NCI-H446 (cell line): ENCODE results near the gene TAF7L.

Experiments used
- DNase-seq, 2 experiments: peaks; one replicate each; lab custom pipeline; 2025; lab: John Stamatoyannopoulos, UW

The TAF7L gene

DNA sequence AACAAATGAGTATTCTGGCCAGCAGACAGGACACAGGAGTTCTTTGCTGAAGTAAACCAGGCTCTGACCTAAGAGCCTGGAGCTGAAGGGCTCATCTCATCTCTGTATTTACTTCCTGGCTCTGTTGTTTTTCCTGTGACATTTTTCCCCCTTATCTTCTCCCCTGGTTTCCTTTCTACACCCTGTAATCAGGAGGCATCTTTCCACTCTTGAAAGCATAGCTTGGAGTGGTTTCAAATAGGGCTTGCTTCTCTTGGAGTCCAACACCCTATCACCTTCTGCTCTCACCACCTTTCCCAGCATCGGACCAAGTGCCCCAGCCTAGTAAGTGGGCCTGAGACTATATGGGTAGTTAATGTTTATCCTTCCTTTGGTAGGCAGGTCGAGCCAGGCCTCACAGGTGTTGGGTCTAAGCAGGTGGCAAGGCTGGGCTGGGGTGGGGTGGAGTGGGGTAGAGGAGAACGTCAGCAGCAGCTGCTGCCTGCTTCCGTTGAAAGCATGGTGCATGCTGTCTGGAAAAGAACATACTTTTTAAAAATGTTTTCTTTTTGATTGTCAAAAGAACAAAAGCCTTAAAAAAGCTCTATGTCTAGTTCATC lies 70.4 kb downstream of the TAF7L start:
- DNase-seq, result no peak

DNA sequence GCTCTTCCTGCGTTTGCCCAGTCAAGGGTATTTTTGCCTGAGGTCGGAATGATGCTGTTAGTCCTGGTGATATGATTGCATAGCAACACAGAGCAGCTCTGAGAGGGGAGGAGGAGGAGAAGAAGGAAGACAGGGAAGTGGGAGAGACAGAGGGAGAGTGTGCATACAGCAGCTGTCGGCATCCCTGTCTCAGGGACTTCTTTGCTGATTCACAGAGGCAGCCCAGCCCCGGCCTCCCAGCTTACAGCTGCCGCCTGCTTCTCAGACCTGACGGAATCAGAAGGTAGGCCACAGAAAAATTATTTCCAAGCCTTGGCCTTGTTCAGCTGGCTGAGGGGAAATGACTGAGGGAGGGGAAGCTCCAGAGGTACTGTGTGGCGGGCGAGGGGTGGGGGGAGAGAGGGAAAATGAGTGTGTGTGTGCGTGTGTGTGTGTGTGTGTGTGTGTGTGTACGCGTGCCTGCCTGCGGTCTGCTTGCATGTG lies 71.2 kb downstream of the TAF7L start:
- DNase-seq, result no peak

DNA sequence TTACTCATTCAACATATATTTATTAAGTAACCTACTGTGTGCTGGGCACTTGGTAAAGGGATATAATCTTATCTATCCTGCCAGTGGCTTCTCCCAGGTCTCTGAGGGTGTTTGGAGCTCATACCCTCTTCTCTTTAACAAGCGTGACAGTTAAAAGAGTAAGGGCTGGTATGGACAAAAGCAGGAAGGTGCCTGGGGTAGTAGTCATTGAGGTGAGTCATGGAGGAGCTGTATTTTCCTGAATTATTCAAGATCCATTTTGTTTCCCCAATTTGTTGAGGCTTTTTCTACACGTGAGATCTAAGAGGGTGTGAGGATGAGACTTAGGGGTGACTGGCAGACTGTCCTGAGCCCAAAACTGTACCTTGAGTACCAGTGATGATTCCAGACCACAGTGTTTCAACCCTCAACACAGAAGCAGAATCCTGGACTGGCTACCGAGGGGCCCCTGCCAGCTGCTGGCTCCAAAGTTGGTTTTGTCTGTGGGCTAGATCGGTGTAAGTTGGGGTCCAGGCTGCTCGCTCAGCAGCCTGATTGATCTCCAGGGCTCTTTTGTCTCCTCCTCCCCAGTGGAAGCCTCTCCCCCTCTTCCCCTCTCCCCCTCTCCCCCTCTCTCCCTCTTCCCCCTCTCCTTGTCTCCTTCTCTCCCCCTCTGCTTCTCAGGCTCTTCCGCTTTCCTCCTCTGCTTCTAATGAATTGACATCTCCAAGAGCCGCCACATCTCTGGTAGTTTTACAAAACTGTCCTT lies 71.8 kb downstream of the TAF7L start, which contains the start of gene DRP2:
Gene DRP2, plus strand, starts transcription at position 671 of the 748 bp plus-strand sequence. CDS start 11,862 bp downstream, outside the sequence.
- DNase-seq, result no peak
